ENCODE data around the gene CD3D. TPM values are rescaled to one million over a fixed set of nuclear protein-coding genes. Genes with fewer than 3 reads are reported as not detected.
A peak's percentile ranks its signal among the peaks of the same experiment; 100 is the strongest.
"Not testable (repeated sequence)": the region's sequence is repeated elsewhere in the genome, so short reads cannot be mapped to it uniquely, and the experiment has no call there.

CD3D gene
- total RNA-seq, 2 experiments from 2014 or later: 428 to 526 TPM

DNA sequence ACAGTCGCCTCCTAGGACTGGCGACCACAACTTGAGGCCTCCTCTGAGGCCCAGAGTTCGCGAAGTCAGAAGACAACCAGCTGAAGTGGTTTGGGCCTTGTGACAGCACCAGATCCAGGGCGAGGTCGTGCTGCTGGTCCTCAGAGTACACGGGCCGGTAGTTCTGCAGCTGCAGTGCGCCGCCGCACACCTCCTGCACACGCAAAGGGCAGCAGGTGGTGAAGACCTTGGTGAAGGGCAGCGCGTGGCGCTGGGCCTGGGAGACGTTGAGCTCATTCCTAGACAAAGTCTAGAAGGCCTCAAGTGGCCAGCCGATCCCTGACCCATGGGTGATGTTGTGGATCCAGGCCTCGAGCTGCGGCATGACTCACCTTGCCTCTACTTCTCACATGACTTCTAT is 19.8 kb downstream of the CD3D start:
- H3K27me3 Mint-ChIP-seq: no peaks in the 10 kb centered on the region
- no peak overlapping the region for H3K27ac Mint-ChIP-seq
- CTCF ChIA-PET: no interaction called here
- ATAC-seq (no peak), DNase-seq (no peak)
- H3K4me1 Mint-ChIP-seq: peaks cover 34% of the 10 kb centered on the region
- peaks cover 17% of the 10 kb centered on the region for H3K36me3 Mint-ChIP-seq
- H3K4me3 Mint-ChIP-seq: no peak overlapping the region
- no peaks in the 10 kb centered on the region for H3K9me3 Mint-ChIP-seq (ENCODE audit: low read depth)

GRCh38 chr11:118321386-118322082 is 21.0 kb downstream of the CD3D start:
- DNase-seq: no peak
- CTCF ChIA-PET: interaction anchor here (1.2 kb wide), 1 partner anchor 150 kb away, joined by 4 read pairs; no protein-coding TSS in a partner anchor
- ATAC-seq: no peak
- Mint-ChIP-seq H3K4me3 (no peak overlapping the region), H3K9me3 (ENCODE audit: low read depth) (no peaks in the 10 kb centered on the region), H3K27me3 (no peaks in the 10 kb centered on the region), H3K36me3 (peaks cover 21% of the 10 kb centered on the region), H3K4me1 (peaks cover 43% of the 10 kb centered on the region), H3K27ac (peak overlapping the region; percentile 8)

DNA sequence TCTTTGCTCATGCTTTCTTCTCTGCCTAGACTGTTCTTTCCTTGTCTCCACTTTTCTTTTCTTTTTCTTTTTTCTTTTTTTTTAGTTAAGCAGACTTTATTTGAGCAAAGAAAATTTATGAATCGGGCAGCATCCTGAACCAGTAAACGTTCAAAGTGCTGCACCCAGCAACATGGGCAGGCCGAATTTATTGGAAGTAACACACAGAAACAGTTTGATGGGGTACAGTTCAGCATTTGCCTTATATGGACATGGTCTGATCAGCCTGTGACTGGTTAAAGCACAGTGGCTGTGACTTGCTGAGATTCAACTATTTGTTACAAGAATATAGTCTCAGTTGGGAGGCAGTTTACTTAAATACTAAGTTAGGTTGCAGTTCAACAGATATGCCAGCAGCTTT is 22.0 kb downstream of the CD3D start:
- H3K9me3 Mint-ChIP-seq (ENCODE audit: low read depth): no peaks in the 10 kb centered on the region
- no peak overlapping the region for H3K4me3 Mint-ChIP-seq
- H3K4me1 Mint-ChIP-seq: peaks cover 53% of the 10 kb centered on the region
- ATAC-seq (no peak), DNase-seq (no peak)
- CTCF ChIA-PET: no interaction called here
- H3K27me3 Mint-ChIP-seq: no peaks in the 10 kb centered on the region
- H3K27ac Mint-ChIP-seq: no peak overlapping the region
- peaks cover 23% of the 10 kb centered on the region for H3K36me3 Mint-ChIP-seq

GRCh38 chr11:118319337-118319707 is 23.2 kb downstream of the CD3D start:
- Mint-ChIP-seq H3K27me3 (no peaks in the 10 kb centered on the region), H3K4me3 (no peak overlapping the region), H3K27ac (peak overlapping the region; percentile 8), H3K4me1 (peaks cover 63% of the 10 kb centered on the region), H3K36me3 (peaks cover 31% of the 10 kb centered on the region), H3K9me3 (ENCODE audit: low read depth) (no peaks in the 10 kb centered on the region)
- CTCF ChIA-PET: no interaction called here
- ATAC-seq (no peak), DNase-seq (no peak)

GRCh38 chr11:118318581-118319336 is 23.7 kb downstream of the CD3D start:
- CTCF ChIA-PET: interaction anchor here (0.9 kb wide), 1 partner anchor 13 kb away, joined by 3 read pairs; no protein-coding TSS in a partner anchor
- H3K27ac Mint-ChIP-seq: no peak overlapping the region
- H3K36me3 Mint-ChIP-seq: peaks cover 34% of the 10 kb centered on the region
- H3K4me1 Mint-ChIP-seq: peaks cover 69% of the 10 kb centered on the region
- H3K27me3 Mint-ChIP-seq: no peaks in the 10 kb centered on the region
- no peaks in the 10 kb centered on the region for H3K9me3 Mint-ChIP-seq (ENCODE audit: low read depth)
- ATAC-seq (no peak), DNase-seq (no peak)
- no peak overlapping the region for H3K4me3 Mint-ChIP-seq

- Mint-ChIP-seq H3K27me3 (no peaks in the 10 kb centered on the region), H3K4me1 (peaks cover 71% of the 10 kb centered on the region), H3K9me3 (ENCODE audit: low read depth) (no peaks in the 10 kb centered on the region), H3K27ac (peak overlapping the region; percentile 10), H3K4me3 (no peak overlapping the region), H3K36me3 (peaks cover 36% of the 10 kb centered on the region)
- CTCF ChIA-PET: interaction anchor here (0.6 to 0.9 kb wide), 3 partner anchors 13 to 197 kb away, joined by 3 read pairs; no protein-coding TSS in a partner anchor
- no peak for DNase-seq
- ATAC-seq: no peak
Observed at GRCh38 chr11:118318124-118318523, 24.4 kb downstream of the CD3D start.

- H3K27me3 Mint-ChIP-seq: no peaks in the 10 kb centered on the region
- H3K4me3 Mint-ChIP-seq: no peak overlapping the region
- DNase-seq (no peak), ATAC-seq (no peak)
- CTCF ChIA-PET: no interaction called here
- H3K36me3 Mint-ChIP-seq: peaks cover 54% of the 10 kb centered on the region
- peaks cover 80% of the 10 kb centered on the region for H3K4me1 Mint-ChIP-seq
- H3K9me3 Mint-ChIP-seq (ENCODE audit: low read depth): no peaks in the 10 kb centered on the region
- peak overlapping the region; percentile 88 for H3K27ac Mint-ChIP-seq
Observed at GRCh38 chr11:118314988-118315411, 27.5 kb downstream of the CD3D start.

GRCh38 chr11:118313242-118313641 is 29.3 kb downstream of the CD3D start:
- Mint-ChIP-seq H3K4me1 (peaks cover 83% of the 10 kb centered on the region), H3K27me3 (no peaks in the 10 kb centered on the region), H3K36me3 (peaks cover 69% of the 10 kb centered on the region), H3K4me3 (no peak overlapping the region), H3K27ac (no peak overlapping the region), H3K9me3 (ENCODE audit: low read depth) (no peaks in the 10 kb centered on the region)
- ATAC-seq (no peak), DNase-seq (no peak)
- CTCF ChIA-PET: interaction anchor here (1.6 kb wide), 1 partner anchor 115 kb away, joined by 5 read pairs; no protein-coding TSS in a partner anchor

DNA sequence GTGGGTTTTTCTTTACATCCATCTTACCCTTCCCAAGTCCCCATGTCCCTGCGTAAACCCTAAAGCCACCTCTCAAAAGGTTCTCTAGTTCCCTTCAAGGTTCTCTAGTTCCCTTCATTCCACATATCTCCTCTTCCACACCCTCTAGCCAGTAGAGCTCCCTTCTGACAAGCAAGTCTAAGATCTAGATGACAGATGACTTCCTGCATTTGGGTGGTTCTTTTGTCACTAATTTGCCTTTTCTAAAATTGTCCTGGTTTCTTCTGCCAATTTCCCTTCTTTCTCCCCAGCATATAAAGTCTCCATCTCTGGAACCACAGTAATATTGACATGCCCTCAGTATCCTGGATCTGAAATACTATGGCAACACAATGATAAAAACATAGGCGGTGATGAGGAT is 30.2 kb downstream of the CD3D start:
- CTCF ChIA-PET: interaction anchor here (1.0 to 1.7 kb wide), 6 partner anchors 17 to 114 kb away, joined by 3 to 9 read pairs (median 4); no protein-coding TSS in a partner anchor
- DNase-seq (no peak), ATAC-seq (no peak)

DNA sequence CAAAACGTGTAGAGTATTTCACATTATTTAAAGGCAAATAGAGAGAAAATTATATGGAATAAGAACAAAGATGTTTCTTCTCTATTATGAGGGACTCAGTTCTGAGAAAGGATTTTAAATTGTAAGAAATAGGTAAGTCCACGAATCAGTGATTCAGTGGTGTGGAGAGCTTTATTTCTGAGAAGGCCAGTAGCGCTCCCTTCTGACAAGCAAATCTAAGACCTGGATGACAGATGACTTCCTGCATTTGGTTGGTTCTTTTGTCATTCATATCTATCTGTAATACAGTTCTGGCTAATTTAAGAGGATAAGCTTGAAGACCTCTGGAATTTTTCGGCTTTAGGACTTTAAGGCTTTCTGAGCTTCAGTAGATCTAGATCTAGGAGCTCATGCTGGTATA is 31.0 kb downstream of the CD3D start:
- ATAC-seq (no peak), DNase-seq (no peak)
- no peaks in the 10 kb centered on the region for H3K9me3 Mint-ChIP-seq (ENCODE audit: low read depth)
- CTCF ChIA-PET: interaction anchor here (0.6 to 1.7 kb wide), 9 partner anchors 12 to 113 kb away, joined by 3 to 9 read pairs (median 4); partner anchors contain the start of gene UBE4A
- H3K27me3 Mint-ChIP-seq: no peaks in the 10 kb centered on the region
- H3K4me3 Mint-ChIP-seq: no peak overlapping the region
- peaks cover 88% of the 10 kb centered on the region for H3K4me1 Mint-ChIP-seq
- peaks cover 78% of the 10 kb centered on the region for H3K36me3 Mint-ChIP-seq
- peak overlapping the region; percentile 27 for H3K27ac Mint-ChIP-seq

More for the DNA sequence above, 30.2 kb downstream of the CD3D start:
- Mint-ChIP-seq H3K36me3 (peaks cover 74% of the 10 kb centered on the region), H3K27me3 (no peaks in the 10 kb centered on the region), H3K4me3 (no peak overlapping the region), H3K27ac (peak overlapping the region; percentile 56), H3K4me1 (peaks cover 87% of the 10 kb centered on the region), H3K9me3 (ENCODE audit: low read depth) (no peaks in the 10 kb centered on the region)

DNA sequence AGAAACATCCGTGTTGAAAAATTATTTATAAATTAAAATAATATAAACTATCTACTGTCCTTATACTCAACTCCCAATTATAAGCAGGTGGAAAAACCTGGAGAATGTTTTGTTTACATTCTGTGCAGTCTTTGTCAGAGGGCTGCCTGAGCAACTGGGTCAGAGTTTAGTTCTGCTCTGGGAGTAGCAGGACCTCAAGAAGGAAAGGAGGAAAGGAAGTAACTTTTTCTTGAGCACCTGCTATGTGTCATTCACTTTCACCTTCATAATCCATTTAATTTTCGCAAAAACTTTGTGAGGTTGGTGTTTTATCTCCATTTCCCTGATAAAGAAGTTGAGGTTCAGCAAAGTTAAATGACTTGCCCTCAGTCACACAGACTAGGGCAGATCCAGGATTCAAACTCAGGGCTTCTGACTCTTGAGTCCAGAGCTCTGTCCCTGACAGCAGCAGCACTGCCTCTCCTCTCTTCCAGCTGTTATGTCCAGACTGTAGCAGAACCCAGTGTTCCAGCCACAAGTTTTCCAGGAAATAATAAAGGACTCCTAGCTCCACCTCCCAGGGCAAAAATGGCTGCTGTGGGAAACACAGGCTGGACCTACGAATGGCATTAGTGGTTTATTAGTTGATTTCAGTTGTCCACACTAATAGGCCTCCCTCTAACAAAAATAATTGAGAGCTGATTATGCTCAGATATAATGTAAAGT is 31.6 kb downstream of the CD3D start:
- CTCF ChIA-PET: interaction anchor here (0.6 to 3.4 kb wide), 11 partner anchors 11 to 166 kb away, joined by 3 to 14 read pairs (median 4); partner anchors contain the start of gene UBE4A
- peak overlapping the region; percentile 27 for H3K27ac Mint-ChIP-seq
- peaks cover 84% of the 10 kb centered on the region for H3K4me1 Mint-ChIP-seq
- H3K4me3 Mint-ChIP-seq: no peak overlapping the region
- H3K36me3 Mint-ChIP-seq: peaks cover 81% of the 10 kb centered on the region
- no peaks in the 10 kb centered on the region for H3K27me3 Mint-ChIP-seq
- H3K9me3 Mint-ChIP-seq (ENCODE audit: low read depth): no peaks in the 10 kb centered on the region
- DNase-seq (no peak), ATAC-seq (no peak)

DNA sequence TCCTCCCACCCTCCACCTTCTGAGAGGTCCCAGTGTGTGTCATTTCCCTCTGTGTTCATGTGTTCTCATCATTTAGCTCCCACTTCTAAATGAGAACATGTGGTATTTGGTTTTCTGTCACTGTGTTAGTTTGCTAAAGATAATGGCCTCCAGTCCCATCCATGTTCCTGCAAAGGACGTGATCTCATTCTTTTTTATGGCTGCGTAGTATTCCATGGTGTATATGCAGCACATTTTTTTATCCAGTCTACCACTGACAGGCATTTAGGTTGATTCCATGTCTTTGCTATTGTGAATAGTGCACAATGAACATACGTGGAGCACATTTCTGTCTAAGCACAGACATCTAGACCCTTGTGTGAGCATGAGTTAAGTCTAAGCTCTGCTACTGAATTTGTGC is 32.2 kb downstream of the CD3D start:
- Mint-ChIP-seq H3K4me3 (no peak overlapping the region), H3K4me1 (peaks cover 80% of the 10 kb centered on the region), H3K27me3 (no peaks in the 10 kb centered on the region), H3K36me3 (peaks cover 79% of the 10 kb centered on the region), H3K27ac (peak overlapping the region; percentile 35), H3K9me3 (ENCODE audit: low read depth) (no peaks in the 10 kb centered on the region)
- ATAC-seq (no peak), DNase-seq (no peak)
- CTCF ChIA-PET: interaction anchor here (1.3 to 3.4 kb wide), 4 partner anchors 12 to 165 kb away, joined by 3 to 14 read pairs (median 4); no protein-coding TSS in a partner anchor

- not testable (repeated sequence) for ATAC-seq; H3K4me3 Mint-ChIP-seq; H3K27me3 Mint-ChIP-seq; H3K9me3 Mint-ChIP-seq (ENCODE audit: low read depth); DNase-seq
- CTCF ChIA-PET: interaction anchor here (1.3 to 3.4 kb wide), 3 partner anchors 11 to 111 kb away, joined by 4 to 14 read pairs (median 5); no protein-coding TSS in a partner anchor
- Mint-ChIP-seq H3K27ac (peak overlapping the region; percentile 59), H3K4me1 (peaks cover 74% of the 10 kb centered on the region), H3K36me3 (peaks cover 74% of the 10 kb centered on the region)
Observed at GRCh38 chr11:118308995-118309528, 33.4 kb downstream of the CD3D start.

Measured in activated CD8-positive, alpha-beta memory T cell treated with anti-CD3 and anti-CD28 coated beads, Interleukin-2, amount 10 ng/mL, durations not matched to agents 7 days and 5 days (primary cell).